Neural cell (in vitro differentiated cells): ENCODE measurements around the gene GASK1A. TPM values are rescaled to one million over a fixed set of nuclear protein-coding genes. Genes with fewer than 3 reads are reported as not detected.

ENCODE experiments used
- H2AFZ ChIP-seq: fragments of 200-600, 300-800 bp; sonication (generic), shearing (Covaris generic); 2 replicates; pipeline ENCODE4 v1.6.0; 2014; ENCODE audit warnings: low read depth, mild to moderate bottlenecking, antibody characterized with exemption, low read length, moderate library complexity
- H3F3A ChIP-seq: fragments of 200-600 bp; shearing (Covaris generic); 2 replicates; pipeline ENCODE4 v1.6.1; 2016; ENCODE audit warnings: mild to moderate bottlenecking, moderate library complexity, mixed read lengths, antibody characterized with exemption, low read length; ENCODE audit not compliant: insufficient read depth, poor library complexity, severe bottlenecking
- H3K27ac ChIP-seq: fragments of 200-600, 300-800 bp; sonication (generic), shearing (Covaris generic); 2 replicates; pipeline ENCODE4 v1.5.1; 2014; ENCODE audit warnings: mild to moderate bottlenecking, low read length, moderate library complexity
- H3K27me3 ChIP-seq: fragments of 300-800, 200-600 bp; sonication (generic), shearing (Covaris generic); 2 replicates; pipeline ENCODE4 v1.6.0; 2014; ENCODE audit warnings: mild to moderate bottlenecking, low read depth, low read length, moderate library complexity; ENCODE audit not compliant: insufficient read depth
- H3K36me3 ChIP-seq: fragments of 300-800, 200-600 bp; sonication (generic), shearing (Covaris generic); 2 replicates; pipeline ENCODE4 v1.5.1; 2014; ENCODE audit warnings: mild to moderate bottlenecking, antibody characterized with exemption, low read length, moderate library complexity; ENCODE audit not compliant: insufficient read depth
- H3K4me2 ChIP-seq: fragments of 300-800, 200-600 bp; sonication (generic), shearing (Covaris generic); 2 replicates; pipeline ENCODE4 v1.6.0; 2014; ENCODE audit warnings: mild to moderate bottlenecking, low read length
- H3K4me3 ChIP-seq: fragments of 300-800, 200-600 bp; sonication (generic), shearing (Covaris generic); 2 replicates; pipeline ENCODE4 v1.5.1; 2014; ENCODE audit warnings: mild to moderate bottlenecking, low read length, moderate library complexity
- H3K79me2 ChIP-seq: fragments of 200-600 bp; shearing (Covaris generic); replicated peaks from 2 replicates; pipeline ENCODE4 v1.6.0; 2014; ENCODE audit warnings: mild to moderate bottlenecking, low read length, moderate library complexity; ENCODE audit not compliant: insufficient read depth
- H3K9ac ChIP-seq: fragments of 300-800, 200-600 bp; sonication (generic), shearing (Covaris generic); 2 replicates; pipeline ENCODE4 v1.6.1; 2016; ENCODE audit warnings: mild to moderate bottlenecking, low read length, mixed read lengths
- H3K9me2 ChIP-seq: fragments of 200-600 bp; shearing (Covaris generic); 2 replicates; pipeline ENCODE4 v1.6.1; 2016; ENCODE audit warnings: mild to moderate bottlenecking, low read length, mixed read lengths; ENCODE audit not compliant: insufficient read depth
- H3K9me3 ChIP-seq: fragments of 200-600, 300-800 bp; sonication (generic), shearing (Covaris generic); 2 replicates; pipeline ENCODE4 v1.6.1; 2016; ENCODE audit warnings: mild to moderate bottlenecking, mixed run types, low read length, moderate library complexity, mixed read lengths
- H4K20me1 ChIP-seq: fragments of 200-600 bp; shearing (Covaris generic); 2 replicates; pipeline ENCODE4 v1.6.1; 2016; ENCODE audit warnings: mild to moderate bottlenecking, mixed run types; ENCODE audit not compliant: insufficient read depth
- CTCF ChIP-seq: fragments of 450-650 bp; IDR thresholded peaks from 2 replicates; pipeline ENCODE4 v1.5.1; 2014; ENCODE audit warnings: antibody characterized with exemption, mild to moderate bottlenecking, moderate library complexity; ENCODE audit not compliant: poor library complexity, severe bottlenecking
- EP300 ChIP-seq: fragments of 450-650 bp; conservative IDR thresholded peaks from 2 replicates; pipeline ENCODE4 v1.6.1; 2014; ENCODE audit warnings: antibody characterized with exemption, mild to moderate bottlenecking, moderate library complexity; ENCODE audit not compliant: poor library complexity, severe bottlenecking
- EZH2 ChIP-seq: fragments of 200-600, 300-800 bp; shearing (Covaris generic), sonication (generic); IDR thresholded peaks from 2 replicates; pipeline ENCODE4 v1.6.1; 2014; ENCODE audit warnings: antibody characterized with exemption, low read length, borderline replicate concordance, mild to moderate bottlenecking; ENCODE audit not compliant: insufficient read depth, poor library complexity, severe bottlenecking
- MXI1 ChIP-seq: fragments of 450-650 bp; conservative IDR thresholded peaks from 2 replicates; pipeline ENCODE4 v1.6.1; 2014; ENCODE audit warnings: antibody characterized with exemption, mild to moderate bottlenecking; ENCODE audit not compliant: poor library complexity, severe bottlenecking
- POLR2AphosphoS5 ChIP-seq: IDR thresholded peaks from 2 replicates; pipeline ENCODE4 v1.6.1; 2012
- RAD21 ChIP-seq: fragments of 450-650 bp; conservative IDR thresholded peaks from 2 replicates; pipeline ENCODE4 v1.6.1; 2014; ENCODE audit warnings: antibody characterized with exemption, mild to moderate bottlenecking, moderate library complexity
- REST ChIP-seq: IDR thresholded peaks from 2 replicates; pipeline ENCODE4 v1.6.1; 2012; ENCODE audit warnings: borderline replicate concordance
- SMC3 ChIP-seq: fragments of 450-650 bp; conservative IDR thresholded peaks from 2 replicates; pipeline ENCODE4 v1.6.1; 2014; ENCODE audit warnings: antibody characterized with exemption, mild to moderate bottlenecking, moderate library complexity; ENCODE audit not compliant: poor library complexity
- TAF1 ChIP-seq: IDR thresholded peaks from 2 replicates; pipeline ENCODE4 v1.6.1; 2012; ENCODE audit warnings: low read depth
- polyA plus RNA-seq: library from polyadenylated mRNA; depleted of rRNA; stranded (reverse); fragments of >200 nt; gene quantifications from 2 replicates; pipeline ENCODE4 v1.2.3, GENCODE V29; 2014

The GASK1A gene
- polyA plus RNA-seq, 1 donor from 2014 or later, result not detected

GRCh38 chr3:43018246-43018645 is 39.1 kb downstream of the GASK1A start:
- Histone ChIP-seq H3K79me2 (no peaks in the 10 kb centered on the region), H3K9me2 (no peaks in the 10 kb centered on the region), H3K27ac (no peak overlapping the region), H3K4me2 (no peak overlapping the region), H3F3A (no peaks in the 10 kb centered on the region), H4K20me1 (no peaks in the 10 kb centered on the region), H2AFZ (no peak overlapping the region), H3K4me3 (no peak overlapping the region), H3K27me3 (no peaks in the 10 kb centered on the region), H3K9ac (no peak overlapping the region), H3K36me3 (no peaks in the 10 kb centered on the region), H3K9me3 (no peaks in the 10 kb centered on the region)
- TF ChIP-seq TAF1 (no peak), MXI1 (no peak)

GRCh38 chr3:43019006-43019809 is 40.1 kb downstream of the GASK1A start:
- no peaks in the 10 kb centered on the region for H3K9me2 ChIP-seq
- no peaks in the 10 kb centered on the region for H3F3A ChIP-seq
- TF ChIP-seq RAD21 (no peak), EZH2 (no peak), SMC3 (no peak), POLR2AphosphoS5 (no peak), CTCF (no peak), REST (no peak), TAF1 (no peak), MXI1 (no peak), EP300 (no peak)
- no peak overlapping the region for H2AFZ ChIP-seq
- no peaks in the 10 kb centered on the region for H3K27me3 ChIP-seq
- H3K4me3 ChIP-seq, result no peak overlapping the region
- H4K20me1 ChIP-seq, result no peaks in the 10 kb centered on the region
- H3K79me2 ChIP-seq, result no peaks in the 10 kb centered on the region
- no peaks in the 10 kb centered on the region for H3K9me3 ChIP-seq
- no peak overlapping the region for H3K27ac ChIP-seq
- no peak overlapping the region for H3K9ac ChIP-seq
- H3K4me2 ChIP-seq, result no peak overlapping the region
- H3K36me3 ChIP-seq, result no peaks in the 10 kb centered on the region
